ENCODE measurements around the gene ASB4.
"Not testable (repeated sequence)": the region's sequence is repeated elsewhere in the genome, so short reads cannot be mapped to it uniquely, and the experiment has no call there.

Gene ASB4

GRCh38 chr7:95485391-95486123 is at the start of gene ASB4:
ASB4 (plus strand) TSS chr7:95485943; CDS start chr7:95485972, 29 bp downstream.
- no peak for FAIRE-seq

DNA sequence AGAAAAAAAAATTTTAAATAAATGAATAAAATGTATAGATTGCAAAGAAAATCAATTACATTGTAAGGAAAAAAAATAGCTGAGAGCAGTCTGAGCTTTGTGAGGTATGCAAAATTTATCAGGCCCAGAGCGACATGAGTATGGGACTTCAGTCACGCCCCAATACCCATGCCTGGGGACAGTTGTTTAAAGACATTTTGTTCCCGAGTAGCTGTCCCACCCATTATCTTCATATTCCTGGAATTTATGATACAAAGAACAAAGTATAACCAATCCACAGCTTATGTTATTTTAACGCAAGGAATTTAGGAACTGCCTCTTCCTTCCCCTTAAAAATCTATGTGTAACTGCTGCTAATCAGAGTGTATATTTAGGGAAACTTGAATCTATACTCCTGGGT is 49.3 kb upstream of the ASB4 start:
- TF ChIP-seq POLR2A (IDR thresholded peaks at IDR 0.05; ENCODE audit: low read depth, low read length) = no peak
- DNase-seq (ENCODE audit: insufficient read length, low spot score) (no peak), FAIRE-seq (no peak)

More at GRCh38 chr7:95485391-95486123, at the start of gene ASB4:
- TF ChIP-seq POLR2A (IDR thresholded peaks at IDR 0.05; ENCODE audit: low read depth, low read length) = no peak
- DNase-seq (ENCODE audit: insufficient read length, low spot score) = no peak

DNA sequence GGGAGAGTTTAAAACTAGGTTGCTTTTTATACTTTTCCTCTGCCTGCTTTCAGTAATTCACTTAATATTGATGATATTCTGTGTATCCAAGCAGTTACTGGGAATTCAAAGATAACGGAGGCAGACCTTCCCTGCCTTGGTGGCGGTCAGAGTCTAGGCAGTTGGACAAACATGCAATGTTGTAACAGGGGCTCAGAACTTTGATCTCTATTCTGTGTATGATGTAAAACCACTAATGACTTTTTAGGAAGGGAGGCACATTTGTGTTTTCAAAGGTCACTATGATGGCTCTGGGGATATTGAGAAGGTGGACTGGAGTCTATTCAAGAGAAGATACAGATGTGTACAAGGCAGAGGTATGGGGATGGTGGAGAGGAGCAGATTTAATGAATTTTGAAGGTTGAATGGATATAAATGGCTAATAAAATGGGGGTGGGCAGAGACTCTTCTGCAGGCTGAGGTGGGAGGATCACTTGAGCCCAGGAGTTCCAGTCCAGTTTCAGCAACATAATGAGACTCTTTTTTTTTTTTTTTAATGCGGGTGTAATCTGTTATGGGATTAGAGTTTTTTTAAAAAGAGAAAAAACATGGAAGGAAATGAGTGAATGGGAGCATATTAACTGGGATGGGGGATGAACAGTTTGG is 45.2 kb upstream of the ASB4 start:
- no peak for DNase-seq (ENCODE audit: insufficient read length, low spot score)
- no peak for FAIRE-seq
- no peak for TF ChIP-seq POLR2A (IDR thresholded peaks at IDR 0.05; ENCODE audit: low read depth, low read length)

- no peak for TF ChIP-seq POLR2A (IDR thresholded peaks at IDR 0.05; ENCODE audit: low read depth, low read length)
- no peak for FAIRE-seq
- DNase-seq (ENCODE audit: insufficient read length, low spot score) = no peak
Measured at GRCh38 chr7:95441042-95441823, 44.5 kb upstream of the ASB4 start.

GRCh38 chr7:95444796-95445195 is 40.9 kb upstream of the ASB4 start:
- no peak for DNase-seq (ENCODE audit: insufficient read length, low spot score)
- TF ChIP-seq POLR2A (IDR thresholded peaks at IDR 0.05; ENCODE audit: low read depth, low read length) = no peak
- FAIRE-seq = no peak

GRCh38 chr7:95446618-95447017 is 39.1 kb upstream of the ASB4 start:
- no peak for FAIRE-seq
- no peak for TF ChIP-seq POLR2A (IDR thresholded peaks at IDR 0.05; ENCODE audit: low read depth, low read length)
- no peak for DNase-seq (ENCODE audit: insufficient read length, low spot score)

GRCh38 chr7:95454438-95455045 is 31.2 kb upstream of the ASB4 start:
- DNase-seq (ENCODE audit: insufficient read length, low spot score) (no peak), FAIRE-seq (no peak)
- TF ChIP-seq POLR2A (IDR thresholded peaks at IDR 0.05; ENCODE audit: low read depth, low read length) = no peak

DNA sequence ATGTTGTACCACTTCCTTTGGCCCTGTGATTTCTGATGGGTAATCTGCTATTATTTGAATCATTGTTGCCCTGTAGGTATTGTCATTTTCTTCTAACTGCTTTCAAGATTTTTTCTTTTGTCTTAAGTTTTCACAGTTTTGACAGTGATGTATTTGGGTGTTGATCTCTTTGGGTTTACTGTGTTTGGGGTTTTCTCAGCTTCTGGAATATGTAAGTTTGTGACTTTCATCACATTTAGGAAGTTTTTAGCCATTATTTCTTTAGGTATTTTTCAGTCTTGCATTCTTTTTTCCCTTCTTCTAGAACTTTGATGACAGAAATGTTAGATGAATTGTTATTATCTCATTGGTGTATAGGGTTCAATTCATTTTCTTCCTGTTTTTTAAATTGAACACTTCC is 27.8 kb upstream of the ASB4 start:
- FAIRE-seq (no peak), DNase-seq (ENCODE audit: insufficient read length, low spot score) (no peak)
- TF ChIP-seq POLR2A (IDR thresholded peaks at IDR 0.05; ENCODE audit: low read depth, low read length) = no peak

- DNase-seq (ENCODE audit: insufficient read length, low spot score); FAIRE-seq: not testable (repeated sequence)
Measured at GRCh38 chr7:95460653-95461052, 25.1 kb upstream of the ASB4 start.

- no peak for DNase-seq (ENCODE audit: insufficient read length, low spot score)
- no peak for TF ChIP-seq POLR2A (IDR thresholded peaks at IDR 0.05; ENCODE audit: low read depth, low read length)
- no peak for FAIRE-seq
Measured at GRCh38 chr7:95467912-95468607, 17.7 kb upstream of the ASB4 start.

GRCh38 chr7:95469187-95469586 is 16.6 kb upstream of the ASB4 start:
- DNase-seq (ENCODE audit: insufficient read length, low spot score) (no peak), FAIRE-seq (no peak)
- TF ChIP-seq POLR2A (IDR thresholded peaks at IDR 0.05; ENCODE audit: low read depth, low read length) = no peak

DNA sequence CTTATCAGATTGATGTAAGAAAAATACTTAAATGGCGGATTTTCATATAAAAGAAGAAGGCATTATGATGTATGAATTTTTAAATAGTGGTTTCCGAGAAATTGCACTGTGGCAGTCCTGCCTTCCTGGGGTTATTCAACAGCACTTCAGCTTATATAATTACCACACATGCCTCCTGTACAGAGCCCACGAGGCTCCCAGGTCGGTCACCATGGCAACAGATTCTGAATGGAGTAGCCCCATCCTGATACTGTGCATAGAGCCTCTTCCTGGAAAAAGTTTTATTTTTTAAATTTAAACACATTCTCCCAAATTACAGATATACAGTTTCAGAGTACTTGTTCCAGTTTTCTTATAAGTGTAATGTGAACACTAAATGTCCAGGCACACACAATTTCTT is 15.9 kb upstream of the ASB4 start:
- DNase-seq (ENCODE audit: insufficient read length, low spot score) (no peak), FAIRE-seq (no peak)
- TF ChIP-seq POLR2A (IDR thresholded peaks at IDR 0.05; ENCODE audit: low read depth, low read length) = no peak

GRCh38 chr7:95470452-95470851 is 15.3 kb upstream of the ASB4 start:
- no peak for TF ChIP-seq POLR2A (IDR thresholded peaks at IDR 0.05; ENCODE audit: low read depth, low read length)
- FAIRE-seq (no peak), DNase-seq (ENCODE audit: insufficient read length, low spot score) (peak; percentile 5)

Measured in H54 (cell line).